ENCODE data around the gene SHB.

Gene SHB

GRCh38 chr9:37908698-37909186, 160.3 kb downstream of the SHB start:
- H3K23ac ChIP-seq (ENCODE audit: low read depth, low read length, poor library complexity) = no peak overlapping the region
- no peak overlapping the region for H3K4ac ChIP-seq (ENCODE audit: low read length)
- peaks cover 1% of the 10 kb centered on the region for H3K79me1 ChIP-seq (ENCODE audit: low read depth, low read length)
- H4K91ac ChIP-seq (ENCODE audit: low read depth, low read length, poor library complexity) = no peak overlapping the region
- H4K8ac ChIP-seq (ENCODE audit: low read depth, low read length) = no peak overlapping the region
- no peak for DNase-seq (ENCODE audit: low spot score)
- H2BK120ac ChIP-seq (ENCODE audit: low read depth, low read length) = no peak overlapping the region
- no peak overlapping the region for H3K9ac ChIP-seq (ENCODE audit: low read depth, low read length, poor library complexity)
- H2AK5ac ChIP-seq (ENCODE audit: low read depth, low read length) = no peak overlapping the region
- H3K4me1 ChIP-seq (ENCODE audit: control insufficient read depth in 2 of 2, insufficient read depth in 1 of 2, low read depth in 1 of 2, low read length in 2 of 2) = peaks cover 4 to 8% of the 10 kb centered on the region in 2 donors
- no peaks in the 10 kb centered on the region for H3K9me3 ChIP-seq (replicated peaks in 1 of 2; ENCODE audit: control insufficient read depth in 2 of 2, insufficient read depth in 1 of 2, low read depth in 1 of 2, low read length in 2 of 2)
- H2BK5ac ChIP-seq (ENCODE audit: low read length) = no peak overlapping the region
- WGBS, 2 donors (ENCODE audit: extremely low coverage in 2 of 2, insufficient read length in 2 of 2, insufficient replicate concordance in 1 of 2) = no CpG with 5 or more reads among the region's 4 CpGs
- H3K4me3 ChIP-seq (ENCODE audit: low read length in 2 of 2) = no peak overlapping the region
- H3K18ac ChIP-seq (ENCODE audit: low read length) = no peak overlapping the region
- H3K14ac ChIP-seq (ENCODE audit: low read length) = no peak overlapping the region
- no peaks in the 10 kb centered on the region for H3K27me3 ChIP-seq (ENCODE audit: control insufficient read depth in 3 of 3, insufficient read depth in 3 of 3, low read depth in 1 of 3, low read length in 3 of 3)
- H2AFZ ChIP-seq (ENCODE audit: low read length) = no peak overlapping the region
- no peak overlapping the region for H2BK12ac ChIP-seq (ENCODE audit: low read length)
- no peak overlapping the region for H2BK15ac ChIP-seq (ENCODE audit: low read length)
- H3K4me2 ChIP-seq (ENCODE audit: insufficient read depth, low read length, poor library complexity, severe bottlenecking) = no peak overlapping the region
- H3K36me3 ChIP-seq (replicated peaks in 1 of 2; ENCODE audit: control insufficient read depth in 2 of 2, insufficient read depth in 2 of 2, low read length in 2 of 2) = no peaks in the 10 kb centered on the region
- no peak overlapping the region for H3K27ac ChIP-seq (replicated peaks; ENCODE audit: low read length)

GRCh38 chr9:37908283-37908682, 160.7 kb downstream of the SHB start:
- no peak overlapping the region for H3K23ac ChIP-seq (ENCODE audit: low read depth, low read length, poor library complexity)
- H3K14ac ChIP-seq (ENCODE audit: low read length) = no peak overlapping the region
- H3K27me3 ChIP-seq (ENCODE audit: control insufficient read depth in 3 of 3, insufficient read depth in 3 of 3, low read depth in 1 of 3, low read length in 3 of 3) = no peaks in the 10 kb centered on the region
- H2BK15ac ChIP-seq (ENCODE audit: low read length) = no peak overlapping the region
- WGBS, 2 donors (ENCODE audit: extremely low coverage in 2 of 2, insufficient read length in 2 of 2, insufficient replicate concordance in 1 of 2) = no CpG with 5 or more reads among the region's 4 CpGs
- H3K36me3 ChIP-seq (replicated peaks in 1 of 2; ENCODE audit: control insufficient read depth in 2 of 2, insufficient read depth in 2 of 2, low read length in 2 of 2) = no peaks in the 10 kb centered on the region
- no peak overlapping the region for H2BK5ac ChIP-seq (ENCODE audit: low read length)
- no peaks in the 10 kb centered on the region for H3K9me3 ChIP-seq (replicated peaks in 1 of 2; ENCODE audit: control insufficient read depth in 2 of 2, insufficient read depth in 1 of 2, low read depth in 1 of 2, low read length in 2 of 2)
- H3K4me3 ChIP-seq (ENCODE audit: low read length in 2 of 2) = no peak overlapping the region
- H3K4me2 ChIP-seq (ENCODE audit: insufficient read depth, low read length, poor library complexity, severe bottlenecking) = no peak overlapping the region
- H3K4ac ChIP-seq (ENCODE audit: low read length) = no peak overlapping the region
- no peak overlapping the region for H3K18ac ChIP-seq (ENCODE audit: low read length)
- no peak for DNase-seq (ENCODE audit: low spot score)
- H3K9ac ChIP-seq (ENCODE audit: low read depth, low read length, poor library complexity) = no peak overlapping the region
- H4K8ac ChIP-seq (ENCODE audit: low read depth, low read length) = no peak overlapping the region
- H2AFZ ChIP-seq (ENCODE audit: low read length) = no peak overlapping the region
- H3K79me1 ChIP-seq (ENCODE audit: low read depth, low read length) = no peaks in the 10 kb centered on the region
- no peak overlapping the region for H2BK120ac ChIP-seq (ENCODE audit: low read depth, low read length)
- H3K27ac ChIP-seq (replicated peaks; ENCODE audit: low read length) = no peak overlapping the region
- H2AK5ac ChIP-seq (ENCODE audit: low read depth, low read length) = no peak overlapping the region
- no peak overlapping the region for H4K91ac ChIP-seq (ENCODE audit: low read depth, low read length, poor library complexity)
- H3K4me1 ChIP-seq (ENCODE audit: control insufficient read depth in 2 of 2, insufficient read depth in 1 of 2, low read depth in 1 of 2, low read length in 2 of 2) = peaks cover 4 to 9% of the 10 kb centered on the region in 2 donors
- H2BK12ac ChIP-seq (ENCODE audit: low read length) = no peak overlapping the region

- Histone ChIP-seq H3K14ac (ENCODE audit: low read length) (no peak overlapping the region), H3K9ac (ENCODE audit: low read depth, low read length, poor library complexity) (no peak overlapping the region), H3K36me3 (replicated peaks in 1 of 2; ENCODE audit: control insufficient read depth in 2 of 2, insufficient read depth in 2 of 2, low read length in 2 of 2) (peaks cover 0 to 4% of the 10 kb centered on the region in 2 donors), H2AFZ (ENCODE audit: low read length) (no peak overlapping the region), H3K27ac (replicated peaks; ENCODE audit: low read length) (no peak overlapping the region), H3K4me1 (ENCODE audit: control insufficient read depth in 2 of 2, insufficient read depth in 1 of 2, low read depth in 1 of 2, low read length in 2 of 2) (peaks cover 8 to 18% of the 10 kb centered on the region in 2 donors), H2BK12ac (ENCODE audit: low read length) (no peak overlapping the region), H3K4ac (ENCODE audit: low read length) (no peak overlapping the region), H2BK120ac (ENCODE audit: low read depth, low read length) (no peak overlapping the region), H3K4me3 (ENCODE audit: low read length in 2 of 2) (no peak overlapping the region), H3K9me3 (replicated peaks in 1 of 2; ENCODE audit: control insufficient read depth in 2 of 2, insufficient read depth in 1 of 2, low read depth in 1 of 2, low read length in 2 of 2) (no peaks in the 10 kb centered on the region), H3K4me2 (ENCODE audit: insufficient read depth, low read length, poor library complexity, severe bottlenecking) (no peak overlapping the region), H4K91ac (ENCODE audit: low read depth, low read length, poor library complexity) (no peak overlapping the region), H3K79me1 (ENCODE audit: low read depth, low read length) (no peaks in the 10 kb centered on the region), H2BK15ac (ENCODE audit: low read length) (no peak overlapping the region), H4K8ac (ENCODE audit: low read depth, low read length) (no peak overlapping the region), H3K18ac (ENCODE audit: low read length) (no peak overlapping the region), H2AK5ac (ENCODE audit: low read depth, low read length) (no peak overlapping the region), H2BK5ac (ENCODE audit: low read length) (no peak overlapping the region), H3K23ac (ENCODE audit: low read depth, low read length, poor library complexity) (no peak overlapping the region), H3K27me3 (ENCODE audit: control insufficient read depth in 3 of 3, insufficient read depth in 3 of 3, low read depth in 1 of 3, low read length in 3 of 3) (no peaks in the 10 kb centered on the region)
- no CpG with 5 or more reads among the region's 11 CpGs for WGBS, 2 donors (ENCODE audit: extremely low coverage in 2 of 2, insufficient read length in 2 of 2, insufficient replicate concordance in 1 of 2)
- no peak for DNase-seq (ENCODE audit: low spot score)
Observed at GRCh38 chr9:37906312-37907239, 162.5 kb downstream of the SHB start.

GRCh38 chr9:37905776-37906175, 163.3 kb downstream of the SHB start:
- H3K36me3 ChIP-seq (replicated peaks in 1 of 2; ENCODE audit: control insufficient read depth in 2 of 2, insufficient read depth in 2 of 2, low read length in 2 of 2) = peaks cover 0 to 10% of the 10 kb centered on the region in 2 donors
- no peak overlapping the region for H4K91ac ChIP-seq (ENCODE audit: low read depth, low read length, poor library complexity)
- H3K9ac ChIP-seq (ENCODE audit: low read depth, low read length, poor library complexity) = no peak overlapping the region
- WGBS, 2 donors (ENCODE audit: extremely low coverage in 2 of 2, insufficient read length in 2 of 2, insufficient replicate concordance in 1 of 2) = no CpG with 5 or more reads among the region's 4 CpGs
- no peak overlapping the region for H3K23ac ChIP-seq (ENCODE audit: low read depth, low read length, poor library complexity)
- H2BK5ac ChIP-seq (ENCODE audit: low read length) = no peak overlapping the region
- H2BK12ac ChIP-seq (ENCODE audit: low read length) = no peak overlapping the region
- H3K4me1 ChIP-seq (ENCODE audit: control insufficient read depth in 2 of 2, insufficient read depth in 1 of 2, low read depth in 1 of 2, low read length in 2 of 2) = peaks cover 8 to 14% of the 10 kb centered on the region in 2 donors
- no peak overlapping the region for H3K4me2 ChIP-seq (ENCODE audit: insufficient read depth, low read length, poor library complexity, severe bottlenecking)
- H3K18ac ChIP-seq (ENCODE audit: low read length) = no peak overlapping the region
- H2AK5ac ChIP-seq (ENCODE audit: low read depth, low read length) = no peak overlapping the region
- no peak overlapping the region for H3K27ac ChIP-seq (replicated peaks; ENCODE audit: low read length)
- H2BK120ac ChIP-seq (ENCODE audit: low read depth, low read length) = no peak overlapping the region
- no peak overlapping the region for H3K4ac ChIP-seq (ENCODE audit: low read length)
- no peaks in the 10 kb centered on the region for H3K27me3 ChIP-seq (ENCODE audit: control insufficient read depth in 3 of 3, insufficient read depth in 3 of 3, low read depth in 1 of 3, low read length in 3 of 3)
- H3K79me1 ChIP-seq (ENCODE audit: low read depth, low read length) = no peaks in the 10 kb centered on the region
- no peak overlapping the region for H4K8ac ChIP-seq (ENCODE audit: low read depth, low read length)
- no peak overlapping the region for H2AFZ ChIP-seq (ENCODE audit: low read length)
- DNase-seq (ENCODE audit: low spot score) = no peak
- H3K14ac ChIP-seq (ENCODE audit: low read length) = no peak overlapping the region
- no peaks in the 10 kb centered on the region for H3K9me3 ChIP-seq (replicated peaks in 1 of 2; ENCODE audit: control insufficient read depth in 2 of 2, insufficient read depth in 1 of 2, low read depth in 1 of 2, low read length in 2 of 2)
- H3K4me3 ChIP-seq (ENCODE audit: low read length in 2 of 2) = no peak overlapping the region
- H2BK15ac ChIP-seq (ENCODE audit: low read length) = no peak overlapping the region
